Measurements from ENCODE around the gene CD302. TPM values are rescaled to one million over a fixed set of nuclear protein-coding genes. Genes with fewer than 3 reads are reported as not detected.

CD302 gene, protein sequence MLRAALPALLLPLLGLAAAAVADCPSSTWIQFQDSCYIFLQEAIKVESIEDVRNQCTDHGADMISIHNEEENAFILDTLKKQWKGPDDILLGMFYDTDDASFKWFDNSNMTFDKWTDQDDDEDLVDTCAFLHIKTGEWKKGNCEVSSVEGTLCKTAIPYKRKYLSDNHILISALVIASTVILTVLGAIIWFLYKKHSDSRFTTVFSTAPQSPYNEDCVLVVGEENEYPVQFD
- 1.9 to 2.5 TPM (median 2.5 TPM) in 5 replicates for total RNA-seq (2022; extraction: Qiagen RNA extraction)

DNA sequence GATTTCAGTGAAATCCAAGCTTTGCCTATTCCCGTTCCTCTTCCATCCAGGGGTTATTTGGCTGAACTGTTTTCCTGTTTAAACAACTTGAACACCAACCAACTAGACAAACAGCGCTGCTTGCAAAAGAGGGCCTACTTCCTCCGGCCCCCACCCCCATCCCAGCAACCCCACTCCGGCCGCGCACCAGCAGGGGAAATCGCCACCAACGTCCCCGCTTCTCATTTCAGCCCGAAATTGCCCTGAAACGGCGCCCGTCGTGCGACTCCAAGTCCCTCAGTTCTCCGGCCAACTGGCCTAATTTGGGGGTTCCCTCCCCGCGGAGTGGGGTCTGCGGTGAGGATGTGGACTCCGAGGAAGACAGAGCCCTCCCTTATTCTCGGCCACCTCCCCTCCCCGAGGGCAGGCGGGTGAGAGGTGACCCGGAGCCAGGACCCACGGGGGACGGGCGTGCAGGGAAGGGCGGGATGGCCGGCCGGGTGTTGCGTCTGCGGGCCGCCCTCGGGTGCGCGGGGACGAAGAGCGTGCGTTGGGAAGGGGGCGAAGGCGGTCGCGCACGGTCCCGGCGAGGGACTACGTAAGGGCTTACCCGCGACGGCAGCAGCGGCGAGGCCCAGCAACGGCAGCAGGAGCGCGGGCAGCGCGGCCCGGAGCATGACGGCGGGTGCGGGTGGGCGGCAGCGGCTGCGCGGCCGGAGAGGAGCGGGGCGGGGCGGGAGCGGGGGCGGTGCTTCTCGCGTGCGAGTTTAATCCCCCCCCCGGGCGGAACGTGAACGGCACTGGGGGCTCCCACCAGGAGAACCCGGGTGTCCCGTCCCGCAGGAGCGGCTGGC is at the start of gene CD302:
TSS of gene CD302 (minus strand) at position 666 of the 833 bp plus-strand sequence. CDS start at position 656, 10 bp downstream.

Other genes with a start within 250 kb of the CD302 start
- gene BAZ2B, start 181.7 kb downstream of the CD302 start, total RNA-seq (2022; extraction: Qiagen RNA extraction): 4.6 to 9.0 TPM (median 6.6 TPM) in 5 replicates
- 47.4 to 73.1 TPM (median 53.6 TPM) in 5 replicates for gene MARCHF7, start 85.7 kb downstream of the CD302 start, total RNA-seq (2022; extraction: Qiagen RNA extraction)
- gene LY75, start 106.5 kb upstream of the CD302 start, total RNA-seq (2022; extraction: Qiagen RNA extraction): 0.08 to 0.18 TPM (median 0.14 TPM) in 4 of 5 replicates, not detected in the other

All from A549 treated with Hydrocortisone at 1 μM for 4 hours (cell line).